ENCODE results near the gene GDI1. TPM values are rescaled to one million over a fixed set of nuclear protein-coding genes. Genes with fewer than 3 reads are reported as not detected.
A peak's percentile ranks its signal among the peaks of the same experiment; 100 is the strongest.

Gene GDI1
- total RNA-seq, 1 donor from 2014 or later, result 113 TPM

DNA sequence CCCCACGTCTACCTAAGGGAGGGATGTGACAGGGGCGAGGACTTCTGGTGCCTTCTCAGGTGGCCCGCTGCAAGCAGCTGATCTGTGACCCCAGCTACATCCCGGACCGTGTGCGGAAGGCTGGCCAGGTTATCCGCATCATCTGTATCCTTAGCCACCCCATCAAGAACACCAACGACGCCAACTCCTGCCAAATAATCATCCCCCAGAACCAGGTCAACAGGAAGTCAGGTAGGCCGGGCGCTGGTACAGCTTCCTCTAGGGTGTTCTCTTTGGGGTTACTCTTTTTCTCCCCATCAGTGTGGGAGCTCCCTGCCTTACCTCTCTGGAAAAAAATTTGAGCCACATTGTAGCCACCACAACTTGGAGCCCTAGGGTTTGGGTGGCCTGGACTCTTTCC, 4.6 kb downstream of the GDI1 start:
- no peak for TF ChIP-seq CTCF (IDR thresholded peaks at IDR 0.05; ENCODE audit: insufficient read depth, low read length, poor library complexity, severe bottlenecking)
- Histone ChIP-seq H3K27me3 (ENCODE audit: control insufficient read depth, insufficient read depth, low read length) (no peaks in the 10 kb centered on the region), H3K36me3 (ENCODE audit: control insufficient read depth, insufficient read depth, low read length) (no peaks in the 10 kb centered on the region), H3K4me3 (ENCODE audit: low read depth, low read length) (no peak overlapping the region)
- DNase-seq (ENCODE audit: low read depth), result no peak

- DNase-seq (ENCODE audit: low read depth), result no peak
- no peak for TF ChIP-seq CTCF (IDR thresholded peaks at IDR 0.05; ENCODE audit: insufficient read depth, low read length, poor library complexity, severe bottlenecking)
- Histone ChIP-seq H3K27me3 (ENCODE audit: control insufficient read depth, insufficient read depth, low read length) (no peaks in the 10 kb centered on the region), H3K36me3 (ENCODE audit: control insufficient read depth, insufficient read depth, low read length) (no peaks in the 10 kb centered on the region), H3K4me3 (ENCODE audit: low read depth, low read length) (no peak overlapping the region)
Observed at GRCh38 chrX:154441984-154442707, 5.2 kb downstream of the GDI1 start.

GRCh38 chrX:154443479-154443910, 6.5 kb downstream of the GDI1 start:
- Histone ChIP-seq H3K4me3 (ENCODE audit: low read depth, low read length) (peak overlapping the region; percentile 21), H3K27me3 (ENCODE audit: control insufficient read depth, insufficient read depth, low read length) (no peaks in the 10 kb centered on the region), H3K36me3 (ENCODE audit: control insufficient read depth, insufficient read depth, low read length) (no peaks in the 10 kb centered on the region)
- DNase-seq (ENCODE audit: low read depth), result no peak
- TF ChIP-seq CTCF (IDR thresholded peaks at IDR 0.05; ENCODE audit: insufficient read depth, low read length, poor library complexity, severe bottlenecking), result no peak

DNA sequence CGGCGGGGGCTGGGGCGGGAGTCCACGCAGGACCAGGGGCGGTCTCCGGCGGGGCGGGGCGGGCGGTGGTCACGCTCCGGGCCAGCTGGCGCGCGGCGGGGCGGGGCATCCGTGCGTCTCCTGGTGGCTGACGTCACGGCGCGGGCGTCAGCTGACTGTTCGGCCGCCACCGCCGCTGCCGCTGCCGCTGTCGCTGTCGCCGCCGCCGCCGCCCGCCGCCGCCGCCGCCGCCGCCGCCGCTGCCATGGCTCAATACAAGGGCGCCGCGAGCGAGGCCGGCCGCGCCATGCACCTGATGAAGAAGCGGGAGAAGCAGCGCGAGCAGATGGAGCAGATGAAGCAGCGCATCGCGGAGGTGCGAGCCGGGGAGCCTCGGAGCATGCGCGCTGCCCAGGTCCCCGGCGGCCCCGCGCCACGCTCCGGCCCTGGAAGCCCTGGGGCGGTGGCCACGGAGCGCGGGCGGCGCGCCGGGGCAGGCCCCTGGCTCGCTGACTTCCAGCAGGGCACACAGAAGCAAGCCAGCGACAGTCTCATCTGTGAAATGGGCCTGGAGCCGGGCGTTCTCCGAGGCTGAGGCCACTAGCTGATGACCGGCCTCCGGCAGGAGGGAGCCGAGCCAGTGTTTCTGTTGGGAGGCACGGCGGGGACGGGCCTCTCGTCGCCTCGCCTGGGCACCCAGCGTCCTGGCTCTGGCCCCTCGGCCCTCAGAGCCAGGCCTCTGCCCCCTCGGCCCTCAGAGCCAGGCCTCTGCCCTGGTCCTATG, 7.2 kb downstream of the GDI1 start, which contains the start of gene FAM50A:
FAM50A (plus strand) TSS at position 150 of the 763 bp plus-strand sequence; CDS start at position 245, 95 bp downstream.
- no peak for DNase-seq (ENCODE audit: low read depth)
- H3K4me3 ChIP-seq (ENCODE audit: low read depth, low read length), result peak within 1 kb of the TSS; percentile 57
- no peaks in the 10 kb centered on the region for H3K36me3 ChIP-seq (ENCODE audit: control insufficient read depth, insufficient read depth, low read length)
- TF ChIP-seq CTCF (IDR thresholded peaks at IDR 0.05; ENCODE audit: insufficient read depth, low read length, poor library complexity, severe bottlenecking), result no peak
- H3K27me3 ChIP-seq (ENCODE audit: control insufficient read depth, insufficient read depth, low read length), result no peaks in the 10 kb centered on the region

DNA sequence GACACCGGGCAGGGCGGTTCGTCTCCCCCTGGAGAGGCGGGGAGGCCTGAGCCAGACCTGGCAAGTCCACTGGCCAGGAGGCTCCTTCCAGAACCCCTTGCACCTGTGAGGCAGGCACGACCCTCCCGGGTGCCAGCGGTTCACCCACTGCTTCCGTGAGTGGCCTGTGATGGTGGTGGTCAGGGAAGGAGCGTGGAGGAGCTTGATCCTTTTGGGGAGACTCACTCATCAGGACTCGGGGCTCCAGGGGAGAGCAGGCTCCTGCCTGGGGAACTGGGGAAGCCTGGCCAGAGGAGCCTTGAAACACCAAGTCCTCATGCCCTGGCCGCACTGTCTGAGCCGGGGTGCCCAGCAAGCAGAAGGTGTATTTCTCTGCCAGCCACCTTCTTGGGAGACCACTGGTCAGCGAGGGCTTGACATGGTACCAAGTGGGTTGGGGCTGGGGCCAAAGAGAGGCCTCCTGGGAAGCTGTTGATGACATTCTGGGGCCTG, 7.8 kb downstream of the GDI1 start:
- H3K27me3 ChIP-seq (ENCODE audit: control insufficient read depth, insufficient read depth, low read length), result no peaks in the 10 kb centered on the region
- DNase-seq (ENCODE audit: low read depth), result no peak
- no peak for TF ChIP-seq CTCF (IDR thresholded peaks at IDR 0.05; ENCODE audit: insufficient read depth, low read length, poor library complexity, severe bottlenecking)
- H3K36me3 ChIP-seq (ENCODE audit: control insufficient read depth, insufficient read depth, low read length), result no peaks in the 10 kb centered on the region
- peak overlapping the region; percentile 57 for H3K4me3 ChIP-seq (ENCODE audit: low read depth, low read length)
